GM10266 (cell line): ENCODE results near the gene ATOH8.

Experiments
- DNase-seq: peaks from one replicate; pipeline ENCODE4 v3.0.0; 2012; ENCODE audit errors: extremely low spot score
- TF ChIP-seq, protein P1 (sequence below): IDR thresholded peaks from 2 replicates; pipeline ENCODE4 v1.5.1; 2012; ENCODE audit warnings: mild to moderate bottlenecking, low read depth; ENCODE audit not compliant: control insufficient read depth, insufficient read depth; ENCODE audit errors: missing control alignments

Gene ATOH8

DNA sequence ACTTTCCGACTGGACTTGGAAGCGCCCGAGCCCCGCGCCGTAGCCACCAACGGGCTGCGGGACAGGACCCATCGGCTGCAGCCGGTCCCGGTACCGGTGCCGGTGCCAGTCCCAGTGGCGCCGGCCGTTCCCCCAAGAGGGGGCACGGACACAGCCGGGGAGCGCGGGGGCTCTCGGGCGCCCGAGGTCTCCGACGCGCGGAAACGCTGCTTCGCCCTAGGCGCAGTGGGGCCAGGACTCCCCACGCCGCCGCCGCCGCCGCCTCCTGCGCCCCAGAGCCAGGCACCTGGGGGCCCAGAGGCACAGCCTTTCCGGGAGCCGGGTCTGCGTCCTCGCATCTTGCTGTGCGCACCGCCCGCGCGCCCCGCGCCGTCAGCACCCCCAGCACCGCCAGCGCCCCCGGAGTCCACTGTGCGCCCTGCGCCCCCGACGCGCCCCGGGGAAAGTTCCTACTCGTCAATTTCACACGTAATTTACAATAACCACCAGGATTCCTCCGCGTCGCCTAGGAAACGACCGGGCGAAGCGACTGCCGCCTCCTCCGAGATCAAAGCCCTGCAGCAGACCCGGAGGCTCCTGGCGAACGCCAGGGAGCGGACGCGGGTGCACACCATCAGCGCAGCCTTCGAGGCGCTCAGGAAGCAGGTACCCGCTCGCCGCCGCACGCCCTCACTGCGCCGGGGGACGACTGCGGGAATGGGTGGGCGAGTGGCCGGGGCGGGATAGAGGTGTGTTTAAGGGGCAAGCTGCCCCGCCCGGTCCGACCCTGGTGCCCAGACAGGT is 713 bp downstream of the ATOH8 start:
- TF ChIP-seq, protein P1, sequence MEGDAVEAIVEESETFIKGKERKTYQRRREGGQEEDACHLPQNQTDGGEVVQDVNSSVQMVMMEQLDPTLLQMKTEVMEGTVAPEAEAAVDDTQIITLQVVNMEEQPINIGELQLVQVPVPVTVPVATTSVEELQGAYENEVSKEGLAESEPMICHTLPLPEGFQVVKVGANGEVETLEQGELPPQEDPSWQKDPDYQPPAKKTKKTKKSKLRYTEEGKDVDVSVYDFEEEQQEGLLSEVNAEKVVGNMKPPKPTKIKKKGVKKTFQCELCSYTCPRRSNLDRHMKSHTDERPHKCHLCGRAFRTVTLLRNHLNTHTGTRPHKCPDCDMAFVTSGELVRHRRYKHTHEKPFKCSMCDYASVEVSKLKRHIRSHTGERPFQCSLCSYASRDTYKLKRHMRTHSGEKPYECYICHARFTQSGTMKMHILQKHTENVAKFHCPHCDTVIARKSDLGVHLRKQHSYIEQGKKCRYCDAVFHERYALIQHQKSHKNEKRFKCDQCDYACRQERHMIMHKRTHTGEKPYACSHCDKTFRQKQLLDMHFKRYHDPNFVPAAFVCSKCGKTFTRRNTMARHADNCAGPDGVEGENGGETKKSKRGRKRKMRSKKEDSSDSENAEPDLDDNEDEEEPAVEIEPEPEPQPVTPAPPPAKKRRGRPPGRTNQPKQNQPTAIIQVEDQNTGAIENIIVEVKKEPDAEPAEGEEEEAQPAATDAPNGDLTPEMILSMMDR, result no peak
- DNase-seq, result peak; percentile 55

DNA sequence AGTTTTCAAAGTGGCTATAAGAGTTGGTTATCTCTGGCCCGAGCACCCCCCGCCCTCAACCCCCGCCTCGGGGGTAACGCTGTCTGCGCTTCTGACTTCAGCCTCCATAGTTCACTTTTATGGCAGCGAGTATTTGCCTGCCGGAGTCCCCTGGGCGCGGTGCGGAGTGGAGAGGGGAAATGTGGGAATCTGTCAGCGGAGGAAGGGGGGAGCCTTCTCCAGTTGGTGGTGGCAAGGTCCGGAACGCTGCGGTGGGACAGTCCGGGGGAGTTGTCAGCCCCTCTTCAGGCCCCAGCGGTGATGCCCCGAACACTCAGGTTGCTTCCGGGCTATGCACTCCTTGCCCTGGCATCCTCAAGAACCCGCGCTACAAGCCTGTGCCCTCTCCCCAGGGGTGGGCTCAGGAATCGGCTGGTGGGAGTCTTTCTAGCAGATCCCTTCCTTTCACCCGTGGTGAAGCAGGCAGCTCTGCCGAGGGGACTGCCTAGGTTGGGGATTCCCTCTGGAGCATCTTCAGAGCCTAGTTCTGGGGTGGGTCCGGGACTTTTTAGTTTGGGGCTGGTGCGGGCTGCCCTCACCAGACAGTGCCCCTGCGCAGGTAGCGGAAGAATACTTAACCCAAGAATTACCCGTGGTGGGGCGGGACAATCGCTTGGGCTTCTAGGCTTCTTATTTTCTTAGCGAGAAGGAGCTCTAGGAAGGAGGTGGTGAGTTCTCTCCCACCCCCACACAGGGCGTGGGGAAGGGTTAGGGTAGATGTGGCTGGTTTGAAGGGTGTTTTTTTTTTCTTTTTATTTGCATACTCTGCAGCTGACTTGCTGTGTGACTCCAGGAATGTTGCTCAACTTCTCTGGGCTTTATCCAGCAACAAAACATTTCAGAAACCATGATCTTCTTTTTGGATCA is 1.6 kb downstream of the ATOH8 start:
- DNase-seq, result no peak
- TF ChIP-seq, protein P1, result no peak

DNA sequence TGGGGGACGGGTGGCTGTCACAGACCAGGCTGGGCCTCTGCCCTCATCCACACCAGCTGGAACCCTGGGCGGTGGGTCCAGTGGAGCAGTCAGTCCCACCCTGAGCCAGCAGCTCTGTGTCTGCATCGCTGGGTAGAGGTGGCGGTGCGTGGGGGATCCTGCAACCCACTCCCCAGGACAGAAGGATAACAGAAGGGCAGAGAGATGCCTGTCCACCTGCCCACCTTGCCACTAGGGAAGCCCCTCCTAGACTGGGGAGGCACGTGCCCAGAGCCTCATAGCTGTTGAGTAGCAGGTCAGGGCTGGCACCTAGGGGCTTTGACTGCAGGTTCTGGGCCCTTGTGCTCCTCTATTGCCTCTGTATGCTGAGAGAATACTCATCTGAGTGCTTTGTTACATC is 2.4 kb downstream of the ATOH8 start:
- DNase-seq, result no peak
- TF ChIP-seq, protein P1, result no peak

DNA sequence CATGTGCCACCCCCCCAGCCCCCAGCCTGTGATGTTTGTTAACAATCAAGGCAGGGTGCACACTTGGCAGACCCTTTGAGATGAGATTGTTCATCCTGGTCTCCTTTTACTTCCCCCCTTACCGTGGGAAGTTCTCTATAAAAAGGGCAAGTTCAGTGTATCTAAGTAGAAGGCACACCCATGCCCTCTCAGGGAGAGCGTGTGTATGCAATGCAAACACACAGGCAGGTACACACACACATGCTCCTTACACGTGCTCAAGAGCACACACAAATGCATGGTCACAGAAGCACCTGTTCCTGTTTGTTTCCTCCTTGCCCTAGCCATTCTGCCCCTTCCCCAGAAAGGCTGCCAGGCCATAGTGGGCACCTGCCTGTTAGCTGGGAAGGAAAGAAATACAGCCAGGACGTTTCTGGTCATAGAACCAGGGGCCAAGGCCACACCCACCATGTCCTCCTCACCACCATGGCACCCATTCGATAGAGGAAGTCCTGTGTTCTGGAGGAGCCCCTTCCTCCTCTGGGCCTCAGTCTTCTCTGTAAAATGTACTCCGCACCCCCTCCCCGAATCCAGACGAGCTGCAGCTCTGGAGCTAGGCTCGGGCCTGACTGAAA is 3.1 kb downstream of the ATOH8 start:
- TF ChIP-seq, protein P1, result no peak
- DNase-seq, result no peak

DNA sequence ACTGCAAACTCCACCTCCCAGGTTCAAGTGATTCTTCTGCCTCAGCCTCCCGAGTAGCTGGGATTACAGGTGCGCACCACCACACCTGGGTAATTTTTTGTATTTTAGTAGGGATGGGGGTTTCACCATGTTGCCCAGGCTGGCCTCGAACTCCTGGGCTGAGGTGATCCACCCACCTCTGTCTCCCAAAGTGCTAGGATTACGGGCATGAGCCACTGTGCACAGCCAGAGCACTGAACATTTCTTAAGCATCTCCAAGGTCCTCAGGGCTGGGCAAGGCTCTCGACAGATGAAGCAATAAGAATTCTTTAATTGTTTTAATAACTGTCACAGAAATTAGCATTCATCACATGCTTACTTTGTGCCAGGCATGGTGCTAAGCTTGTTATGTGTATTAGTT is 4.1 kb downstream of the ATOH8 start:
- no peak for DNase-seq
- TF ChIP-seq, protein P1, result no peak

DNA sequence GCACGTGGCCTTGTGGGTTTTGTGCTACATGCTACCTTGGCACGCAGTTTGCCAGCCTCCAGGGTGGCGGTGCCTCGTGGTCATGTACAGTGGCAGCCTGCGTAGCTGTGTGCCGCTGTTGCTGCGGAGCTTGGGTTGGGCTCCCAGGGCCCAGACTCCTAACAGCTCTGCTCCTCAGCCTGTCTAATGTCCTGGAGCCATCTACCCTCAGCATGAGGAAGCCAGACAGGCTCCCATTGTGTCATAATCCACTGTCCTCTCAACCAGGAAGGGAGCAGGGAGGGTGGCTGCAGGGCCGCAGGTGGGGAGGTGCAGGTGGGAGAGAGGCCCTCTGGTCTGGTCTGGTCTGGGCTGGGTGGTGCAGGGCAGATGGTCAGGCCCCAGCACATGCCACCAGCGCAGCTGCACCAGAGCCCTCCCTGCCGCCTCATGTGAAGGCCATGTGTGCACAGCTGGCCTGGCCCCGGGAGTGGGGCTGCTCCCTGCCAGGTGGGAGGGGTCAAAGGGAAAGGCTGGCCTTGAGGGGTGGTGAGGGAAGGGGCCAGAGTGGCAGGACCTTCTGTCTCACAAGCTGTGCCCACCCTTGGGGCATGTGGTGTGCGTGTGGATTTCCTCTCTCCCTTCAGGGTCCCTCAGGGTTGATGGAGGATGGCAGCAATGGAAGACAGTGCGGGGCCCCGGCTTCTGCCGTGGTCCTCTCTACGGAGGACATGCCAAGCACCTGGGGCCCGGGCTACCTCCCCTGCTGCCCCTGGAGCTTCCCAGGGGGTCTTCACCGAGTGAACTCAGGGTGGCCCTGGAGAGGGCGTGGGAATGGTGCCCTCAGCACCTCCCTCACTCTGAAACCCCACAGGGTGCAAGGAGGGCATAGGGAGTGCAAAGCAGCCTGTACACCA is 4.8 kb downstream of the ATOH8 start:
- DNase-seq, result no peak
- TF ChIP-seq, protein P1, result no peak
